Measurements from ENCODE around the gene TSTD2.
A peak's percentile ranks its signal among the peaks of the same experiment; 100 is the strongest.

Gene TSTD2

DNA sequence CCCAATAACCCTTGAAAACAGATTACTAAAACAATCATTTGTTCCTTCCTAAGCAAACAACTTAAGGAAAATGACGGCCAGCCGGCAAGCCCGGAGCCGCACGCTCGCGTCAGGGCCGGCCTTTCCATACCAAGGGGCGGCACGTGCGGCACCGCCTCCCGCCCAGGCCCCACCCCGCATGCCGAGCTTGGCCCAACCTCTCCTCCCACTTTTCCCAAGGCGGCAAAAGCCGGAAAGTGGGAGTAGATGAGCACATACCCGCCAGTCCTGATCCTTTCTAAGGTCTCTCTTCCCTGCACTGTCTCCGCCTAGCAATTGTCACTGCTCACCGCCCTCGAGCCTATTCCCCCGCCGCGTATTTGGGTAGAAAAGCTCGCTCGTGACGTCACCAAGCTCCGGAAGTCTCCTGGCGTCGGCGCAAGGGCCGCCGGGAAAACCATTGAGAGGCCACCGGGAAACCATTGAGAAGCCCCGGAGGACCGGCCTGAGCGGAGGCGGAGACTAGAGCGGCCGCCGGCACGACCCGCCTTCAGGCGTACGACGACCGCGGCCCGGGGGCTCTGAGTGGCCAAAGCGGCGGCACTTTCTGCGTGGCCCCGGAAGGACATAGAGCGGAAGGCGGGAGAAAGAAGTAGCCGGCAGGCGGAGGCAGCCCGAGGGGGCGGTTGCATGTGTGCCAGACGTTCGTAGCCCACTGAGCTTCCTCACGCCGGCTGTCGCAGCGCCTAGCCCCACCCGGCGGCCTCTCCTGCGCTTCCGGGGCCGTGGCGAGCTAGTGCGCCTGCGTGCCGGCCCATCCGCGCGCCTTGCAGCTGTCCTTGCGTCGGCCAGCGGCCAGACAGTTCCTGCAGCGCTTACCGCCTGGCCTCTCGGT, at the start of gene TSTD2, which contains the start of gene NCBP1:
TSS of gene TSTD2 (minus strand) at position 384 of the 874 bp plus-strand sequence. CDS start 5,806 bp downstream, outside the sequence.
TSS of gene NCBP1 (plus strand) at position 837 of the 874 bp plus-strand sequence. CDS start 61 bp downstream, outside the sequence.
- peak; percentile 95 for DNase-seq

DNA sequence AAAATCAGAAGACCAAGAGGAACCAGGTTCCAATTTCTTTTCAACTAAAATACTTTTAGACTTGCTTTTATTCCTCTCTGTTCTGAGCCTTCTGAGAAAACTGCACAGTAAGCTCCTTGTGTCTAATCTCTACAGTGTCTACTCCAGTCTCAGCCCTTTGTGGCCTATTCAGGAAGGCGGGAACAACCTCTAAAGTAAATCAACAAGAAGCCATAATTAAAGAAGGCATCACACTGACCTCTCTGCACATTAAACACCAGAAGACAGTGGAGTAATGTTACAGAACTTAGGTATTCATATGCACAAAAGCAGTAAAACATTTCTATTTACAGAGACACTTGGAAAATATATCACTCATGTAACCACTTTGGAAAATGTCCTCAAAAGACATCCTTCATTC, 49.1 kb upstream of the TSTD2 start:
- DNase-seq = no peak

DNA sequence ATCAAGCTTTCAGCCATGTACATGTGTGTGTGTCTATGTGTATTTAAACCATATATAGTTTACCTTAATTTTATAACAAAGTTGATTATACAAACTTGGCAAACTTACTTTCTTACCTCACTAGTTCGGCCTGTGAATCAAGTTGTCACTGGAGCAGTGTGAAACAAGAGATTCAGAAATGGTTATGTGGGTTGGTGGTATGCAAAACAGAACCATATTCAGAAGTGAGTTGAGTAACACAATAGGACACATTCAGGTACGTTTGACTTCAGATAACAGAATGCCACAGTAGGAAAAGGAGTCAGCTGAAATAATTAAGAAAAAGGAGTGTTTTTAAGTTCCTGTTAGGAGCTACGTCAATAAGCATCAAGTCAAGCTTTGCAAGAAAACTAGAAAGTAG, 42.5 kb upstream of the TSTD2 start:
- DNase-seq = no peak

DNA sequence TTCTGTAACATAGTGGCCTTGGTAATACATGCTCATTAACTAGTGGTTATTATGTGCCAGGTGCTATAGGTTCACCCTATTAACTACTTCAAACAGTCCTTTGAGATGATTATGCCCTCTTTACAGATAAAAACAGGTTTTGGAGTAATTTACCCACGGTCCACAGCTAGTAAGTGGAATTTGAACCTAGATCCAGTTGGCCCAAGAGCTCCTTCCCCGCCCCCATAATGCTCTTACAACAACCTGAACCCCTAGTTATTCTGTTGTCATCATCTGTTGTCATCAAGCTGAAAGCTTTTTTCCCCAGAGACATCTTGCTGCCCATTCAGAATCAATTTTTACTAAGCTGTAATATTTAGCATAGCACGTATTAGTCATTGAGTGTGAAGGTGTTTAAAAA, 40.8 kb upstream of the TSTD2 start:
- DNase-seq = no peak

DNA sequence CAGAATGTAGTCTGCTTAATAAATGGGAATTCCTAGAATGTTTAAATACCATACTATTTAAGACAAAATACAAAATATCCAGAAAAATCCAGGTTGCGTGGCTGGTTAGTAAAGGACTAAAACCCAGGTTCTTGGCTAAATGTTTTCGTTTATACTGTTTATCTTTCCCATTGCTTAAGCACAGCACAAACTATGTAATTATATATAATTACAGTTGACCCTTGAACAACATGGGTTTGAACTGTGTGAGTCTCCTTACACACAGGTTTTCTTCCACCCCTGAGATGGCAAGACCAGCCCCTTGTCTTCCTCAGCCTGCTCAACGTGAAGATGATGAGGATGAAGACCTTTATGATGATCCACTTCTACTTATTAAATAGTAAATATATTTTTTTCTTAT, 39.2 kb upstream of the TSTD2 start:
- DNase-seq = no peak

DNA sequence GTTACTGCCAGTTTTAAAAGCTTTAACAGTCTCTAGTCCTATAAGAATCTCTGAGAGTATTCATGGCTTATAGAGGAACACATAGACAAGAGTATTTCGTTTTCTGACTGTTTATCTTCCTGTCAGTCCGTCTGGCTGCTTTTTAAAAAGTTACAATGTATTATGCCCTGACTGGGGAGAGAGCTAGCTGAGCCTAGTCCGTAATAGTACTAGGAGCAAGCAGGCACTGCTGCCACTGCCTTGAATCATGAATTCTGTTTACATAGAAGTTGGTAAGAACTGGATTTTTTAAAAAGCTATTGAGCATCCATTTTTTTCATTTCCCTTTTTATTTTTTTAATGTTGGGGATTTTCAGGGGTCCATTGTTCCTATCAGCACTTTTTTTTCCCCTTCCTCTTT, 37.4 kb upstream of the TSTD2 start:
- no peak for DNase-seq

DNA sequence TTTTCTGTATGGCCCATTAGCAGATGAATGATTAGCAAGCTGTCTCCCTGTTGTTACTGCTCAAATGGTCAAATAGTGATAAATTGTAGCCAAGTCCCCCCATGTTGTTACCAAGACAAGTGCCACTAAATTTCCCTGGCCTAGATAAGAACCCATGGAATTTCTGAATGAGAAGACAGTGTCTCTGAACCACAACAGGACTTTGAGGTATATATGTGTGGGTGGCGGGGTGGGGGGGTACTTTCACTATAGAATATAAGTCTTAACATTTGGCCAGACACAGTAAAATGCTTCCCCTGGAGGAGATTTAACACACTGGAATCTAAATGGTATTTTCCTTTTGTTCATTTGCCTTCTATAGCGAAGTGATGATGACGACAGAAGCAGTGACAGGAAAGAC, 35.3 kb upstream of the TSTD2 start:
- no peak for DNase-seq

DNA sequence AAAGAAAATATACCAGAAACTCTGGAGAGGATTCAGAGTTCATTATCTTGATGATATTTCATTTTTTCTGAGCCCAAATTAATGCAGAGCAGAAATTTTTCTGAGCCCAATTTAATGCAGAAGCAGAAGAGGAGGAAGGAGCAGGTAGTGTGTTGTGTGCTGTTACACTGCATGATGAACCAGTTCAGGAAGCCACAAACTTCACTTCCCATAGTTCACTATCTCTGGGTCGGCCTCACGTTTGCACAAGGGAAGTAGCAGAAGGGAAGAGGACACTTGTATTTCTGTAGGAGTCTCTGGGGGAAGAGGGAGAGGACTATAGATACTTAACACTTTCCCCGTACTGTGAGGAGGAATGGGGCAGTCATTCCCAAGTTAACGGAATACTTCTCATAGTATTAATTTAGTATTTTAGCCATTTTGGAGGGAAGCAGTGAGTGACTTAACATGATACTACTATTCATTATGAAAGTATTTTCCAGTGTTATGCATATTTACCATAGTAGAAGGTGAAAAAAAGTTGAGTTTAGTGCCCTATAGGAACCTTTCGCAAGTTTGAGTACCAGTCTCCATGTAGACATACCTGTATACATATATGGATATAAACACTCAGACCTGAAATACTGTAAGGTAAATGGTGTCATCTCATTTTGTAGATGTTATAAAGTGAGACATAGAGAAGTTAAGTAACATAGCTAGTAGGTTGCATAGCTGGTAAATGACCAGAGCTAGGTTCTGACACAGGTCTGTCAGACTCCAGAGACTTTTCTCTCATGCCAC, 33.9 kb upstream of the TSTD2 start:
- no peak for DNase-seq

DNA sequence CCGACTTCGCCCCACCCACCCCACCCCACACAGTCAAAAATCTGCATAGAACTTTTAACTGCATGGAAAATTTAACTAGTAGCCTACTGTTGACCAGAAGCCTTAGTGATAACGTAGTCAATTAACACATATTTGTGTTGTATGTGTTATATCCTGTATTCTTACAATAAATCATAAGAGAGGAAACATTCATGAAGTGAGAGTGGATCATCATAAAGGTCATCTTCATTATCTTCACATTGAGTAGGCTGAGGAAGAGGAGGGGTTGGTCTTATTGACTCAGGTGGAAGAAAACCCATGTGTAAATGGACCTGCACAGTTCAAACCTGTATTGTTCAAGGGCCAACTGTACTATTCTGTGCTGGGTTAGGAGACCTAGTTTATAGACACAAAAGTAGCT, 32.6 kb upstream of the TSTD2 start:
- no peak for DNase-seq

DNA sequence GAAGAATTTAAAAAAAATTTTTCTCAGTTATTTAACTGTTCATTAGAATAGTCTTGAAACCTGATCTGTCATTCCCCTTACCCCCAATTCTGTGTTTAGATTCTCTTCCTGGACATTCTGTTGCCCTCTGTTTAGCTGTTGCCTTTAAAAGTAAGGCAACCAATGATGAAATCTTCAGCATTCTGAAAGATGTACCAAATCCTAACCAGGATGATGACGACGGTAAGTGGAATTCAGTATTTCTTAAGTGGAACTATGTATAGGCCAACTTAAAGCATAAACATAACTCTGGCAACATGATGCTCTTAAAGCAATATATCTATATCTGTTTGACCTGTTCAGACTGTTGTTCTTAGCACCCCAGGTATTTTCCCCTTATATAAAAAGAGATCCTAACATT, 27.7 kb upstream of the TSTD2 start:
- no peak for DNase-seq

DNA sequence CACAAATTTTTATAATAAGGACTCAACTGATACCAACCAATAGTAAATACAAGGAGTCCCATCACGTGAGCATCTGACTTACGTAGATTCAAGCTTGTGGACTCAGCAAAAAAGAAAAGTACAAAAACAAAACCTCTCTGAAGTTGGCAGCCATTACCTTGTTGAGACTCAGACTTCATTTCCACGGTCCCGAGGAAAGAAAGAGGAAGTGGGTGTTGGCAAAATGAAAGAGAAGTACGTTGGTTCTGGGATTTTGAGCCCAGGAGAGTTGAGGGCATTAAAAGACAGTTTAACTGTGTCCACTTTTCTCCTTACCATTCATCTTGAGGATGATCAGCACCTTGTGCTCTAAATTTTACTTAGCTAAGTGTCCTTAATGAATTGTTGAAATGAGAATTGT, 27.2 kb upstream of the TSTD2 start:
- DNase-seq = no peak

DNA sequence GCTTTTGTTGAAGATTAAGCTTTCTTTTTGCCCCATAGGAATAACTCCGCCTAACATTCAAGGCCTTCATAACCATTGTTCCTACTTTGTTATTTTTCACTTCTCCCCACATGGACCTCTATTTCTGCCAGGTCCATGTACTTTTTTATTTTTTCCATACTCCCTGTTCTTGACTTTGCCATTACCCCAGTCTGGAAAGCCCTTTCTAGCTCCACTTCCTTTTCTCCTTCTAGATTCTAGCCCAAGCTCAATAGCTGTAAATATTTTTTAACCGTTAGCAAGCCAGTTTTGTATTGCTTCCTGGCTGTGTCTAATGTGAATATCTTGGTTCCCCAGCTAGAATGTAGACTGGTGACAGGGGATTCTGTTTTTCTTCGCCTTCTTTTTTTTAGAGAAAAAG, 26.6 kb upstream of the TSTD2 start:
- no peak for DNase-seq

DNA sequence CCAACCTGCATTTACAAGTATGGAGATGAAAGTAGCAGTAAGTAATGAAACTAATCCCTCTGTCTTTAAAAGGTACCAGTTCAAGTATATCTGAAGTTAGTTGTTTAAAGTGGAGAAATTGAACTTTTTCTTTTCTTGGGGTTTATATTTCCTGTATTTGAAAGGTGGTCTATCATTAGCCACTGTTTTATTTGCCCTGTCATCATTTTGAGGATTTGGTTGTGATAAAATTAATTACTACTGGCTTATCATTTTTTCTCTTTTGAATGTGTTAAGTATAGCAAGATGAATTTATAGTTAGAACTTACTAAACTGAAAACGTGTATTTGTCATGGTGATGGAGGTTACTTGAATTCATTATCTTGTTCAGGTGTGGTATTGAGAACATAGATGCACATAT, 25.5 kb upstream of the TSTD2 start:
- DNase-seq = no peak

DNA sequence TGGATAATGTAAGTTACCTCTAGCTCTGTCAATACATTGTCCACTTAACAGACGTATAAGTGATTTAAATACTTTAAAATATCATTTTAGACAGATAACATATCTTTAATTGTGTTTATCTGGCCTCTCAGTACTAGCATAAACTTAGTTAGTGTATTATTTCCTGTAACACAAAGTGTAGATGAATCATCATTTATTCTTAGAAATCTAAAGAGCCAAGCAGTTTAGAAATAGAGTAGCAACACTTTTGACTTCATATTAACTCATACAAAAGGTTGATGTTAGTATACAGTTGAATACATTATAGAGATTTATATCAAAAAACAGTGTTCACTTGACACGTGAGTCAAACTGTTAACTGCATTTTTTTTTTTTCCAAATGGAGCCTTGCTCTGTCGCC, 18.5 kb upstream of the TSTD2 start:
- DNase-seq = no peak

DNA sequence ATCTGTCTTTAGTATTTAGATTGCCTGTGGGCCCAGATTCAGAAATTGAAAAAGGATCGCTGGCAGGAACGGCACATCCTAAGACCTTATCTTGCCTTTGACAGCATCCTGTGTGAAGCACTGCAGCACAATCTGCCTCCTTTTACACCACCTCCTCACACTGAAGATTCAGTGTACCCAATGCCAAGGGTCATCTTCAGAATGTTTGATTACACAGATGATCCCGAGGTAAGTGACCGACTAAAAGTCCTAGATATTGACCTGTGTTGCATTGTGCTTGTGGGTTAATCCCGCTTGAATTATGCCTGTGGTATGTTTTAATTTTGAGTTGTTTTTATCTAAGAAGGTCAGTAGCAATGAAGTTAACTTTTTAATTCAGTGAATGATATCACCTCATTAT, 14.8 kb upstream of the TSTD2 start:
- no peak for DNase-seq

DNA sequence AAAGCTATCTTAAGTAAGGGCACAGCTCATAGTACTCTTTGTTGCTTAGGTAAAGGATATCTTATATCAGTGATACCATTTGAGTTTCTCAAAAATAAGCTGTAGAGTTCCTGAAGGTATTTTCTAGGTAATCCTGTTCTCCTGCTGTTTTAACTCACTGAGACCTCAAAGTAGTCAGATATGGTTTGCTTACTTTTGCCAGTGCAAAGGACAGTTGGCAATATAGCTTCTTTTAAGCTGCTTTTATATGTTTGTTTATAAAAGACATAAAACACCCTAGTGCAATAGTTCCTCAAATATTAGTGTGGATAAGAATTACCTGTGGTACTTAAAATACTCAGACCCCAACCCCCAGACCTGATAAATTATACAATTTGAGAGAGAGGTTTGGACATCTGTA, 12.6 kb upstream of the TSTD2 start:
- DNase-seq = no peak

DNA sequence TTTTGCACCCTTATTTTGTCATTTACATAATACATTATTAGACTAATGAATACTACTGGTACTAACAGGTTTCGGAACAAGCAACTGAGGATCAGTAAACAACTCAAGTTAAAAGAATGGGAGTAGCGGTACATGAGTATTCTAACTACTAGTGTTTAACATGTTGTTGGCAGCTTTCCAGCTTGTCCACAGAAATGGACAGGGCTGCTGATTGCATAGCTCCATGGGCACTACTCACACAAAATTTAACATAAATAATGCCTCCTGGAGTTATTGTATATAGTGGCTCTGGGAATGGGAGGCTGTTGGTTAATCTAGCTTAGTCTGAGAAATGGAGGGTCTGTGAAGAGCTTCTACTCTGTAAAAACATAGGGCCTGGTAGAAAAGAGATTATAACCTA, 7.2 kb upstream of the TSTD2 start:
- DNase-seq = no peak

DNA sequence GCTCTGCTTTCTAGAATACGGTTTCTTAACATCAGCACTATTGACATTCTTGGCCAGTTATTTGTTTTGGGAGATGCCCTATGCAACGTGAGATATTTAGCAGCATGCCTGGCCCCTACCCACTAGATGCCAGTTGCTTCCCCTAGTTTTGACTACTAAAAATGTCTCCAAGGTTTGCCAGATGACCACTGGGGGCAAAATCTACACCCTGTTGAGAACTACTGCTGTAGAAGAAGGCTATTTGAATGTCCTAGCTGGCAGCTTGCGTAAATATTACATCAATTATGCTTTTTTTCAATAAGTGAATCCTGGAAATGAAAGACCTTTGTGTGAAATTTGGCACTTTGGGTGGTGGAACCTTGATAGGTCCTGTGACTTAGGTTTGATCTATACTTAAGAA, 5.5 kb upstream of the TSTD2 start:
- no peak for DNase-seq

DNA sequence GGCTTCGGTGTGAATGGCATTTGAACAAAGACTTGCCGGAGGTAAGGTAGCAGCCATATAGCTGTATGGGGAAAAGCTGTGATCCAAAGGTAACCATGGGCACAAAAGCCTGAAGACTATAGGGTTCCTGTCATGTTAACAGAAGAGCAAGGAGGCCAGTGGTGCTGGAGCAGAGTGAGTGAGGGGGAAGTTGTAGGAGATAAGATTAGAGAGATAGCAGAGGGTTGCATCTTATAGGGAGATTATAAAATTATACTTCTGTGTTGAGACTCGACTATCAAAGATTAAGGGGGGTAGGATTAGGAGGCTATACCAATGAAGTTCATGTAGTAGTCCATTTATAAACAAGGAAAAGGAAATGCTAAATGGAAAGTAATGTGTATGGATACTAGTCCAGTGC, 3.7 kb upstream of the TSTD2 start:
- DNase-seq = no peak

DNA sequence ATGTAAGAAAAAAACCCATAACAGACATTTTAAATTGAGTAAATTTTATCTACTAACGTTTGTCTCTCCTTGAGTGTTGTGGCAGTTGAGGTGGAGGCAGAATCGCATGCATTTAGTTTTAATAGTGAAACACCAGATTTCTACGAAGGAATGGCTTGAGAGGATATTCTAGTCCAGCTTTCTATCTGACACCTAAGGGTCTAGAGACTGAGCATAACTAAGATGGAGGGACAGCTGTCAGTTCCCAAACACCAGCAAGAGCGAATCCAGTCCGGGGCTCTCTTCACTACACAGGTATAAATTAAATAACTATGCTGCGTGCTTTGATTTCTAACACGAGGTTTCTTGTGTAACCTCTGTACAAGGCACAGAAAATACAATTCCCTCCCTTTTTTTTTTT, 1.9 kb upstream of the TSTD2 start:
- DNase-seq = no peak

DNA sequence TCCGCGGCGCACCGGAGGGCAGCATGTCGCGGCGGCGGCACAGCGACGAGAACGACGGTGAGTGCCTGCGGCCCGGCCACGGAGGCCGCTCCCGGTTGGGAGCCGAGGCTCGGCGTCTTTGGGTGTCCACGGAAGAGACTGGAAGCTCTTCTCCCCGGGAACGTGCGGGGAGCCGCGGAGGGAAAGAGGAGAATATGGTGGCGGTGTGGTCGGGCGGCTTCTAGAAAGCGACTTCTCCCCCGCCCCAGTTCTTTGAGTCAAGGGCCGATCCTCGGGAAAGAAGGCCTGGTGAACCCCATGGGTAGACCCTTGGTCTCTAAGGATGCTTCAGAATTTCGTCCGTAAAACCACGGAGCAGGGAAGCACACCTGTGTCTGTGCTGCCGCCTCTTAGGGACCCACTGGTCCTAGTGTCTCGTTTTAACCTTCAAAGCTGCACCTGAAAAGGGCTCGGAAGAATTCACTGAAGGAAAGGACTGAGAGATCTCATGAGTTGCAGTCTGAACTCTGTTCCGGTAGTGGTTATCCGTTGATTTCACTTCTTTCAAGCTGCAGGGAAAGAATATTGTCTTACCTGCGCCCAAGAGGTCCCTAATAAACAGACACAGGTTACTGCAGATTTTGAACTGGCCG, 807 bp upstream of the TSTD2 start:
- DNase-seq = no peak

DNA sequence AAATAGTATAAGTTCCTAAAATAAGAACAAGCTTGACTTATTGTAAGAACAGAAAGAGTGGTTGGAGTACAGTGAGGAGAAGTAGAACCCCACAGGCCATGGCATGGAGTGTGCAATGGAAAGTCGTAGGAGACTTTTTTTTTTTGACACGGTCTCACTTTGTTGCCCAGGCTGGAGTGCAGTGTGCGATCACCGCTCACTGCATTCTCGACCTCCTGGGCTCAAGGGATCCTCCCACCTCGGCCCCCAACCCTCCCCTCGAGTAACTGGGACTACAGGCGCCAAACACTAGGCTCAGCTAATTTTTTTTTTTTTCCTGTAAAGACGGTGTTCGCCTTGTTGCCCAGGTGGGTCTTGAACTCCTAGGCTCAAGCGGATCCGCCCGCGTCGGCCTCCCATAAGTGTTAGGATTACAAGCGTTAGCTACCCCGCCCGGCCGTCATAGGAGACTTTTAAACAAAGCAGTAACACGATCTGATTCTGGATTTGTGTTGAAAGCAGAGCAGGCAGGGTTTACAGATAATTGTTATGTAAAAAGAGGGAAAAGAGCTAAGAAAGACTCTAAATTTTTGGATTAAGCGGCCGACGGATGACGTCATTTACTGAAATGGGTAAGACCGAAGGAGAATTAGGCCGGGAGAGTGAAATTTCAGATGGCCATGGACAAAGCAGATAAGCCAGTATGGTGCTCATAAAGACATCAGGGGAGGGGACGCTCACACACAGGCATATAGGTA, 752 bp downstream of the TSTD2 start:
- DNase-seq = peak; percentile 10

DNA sequence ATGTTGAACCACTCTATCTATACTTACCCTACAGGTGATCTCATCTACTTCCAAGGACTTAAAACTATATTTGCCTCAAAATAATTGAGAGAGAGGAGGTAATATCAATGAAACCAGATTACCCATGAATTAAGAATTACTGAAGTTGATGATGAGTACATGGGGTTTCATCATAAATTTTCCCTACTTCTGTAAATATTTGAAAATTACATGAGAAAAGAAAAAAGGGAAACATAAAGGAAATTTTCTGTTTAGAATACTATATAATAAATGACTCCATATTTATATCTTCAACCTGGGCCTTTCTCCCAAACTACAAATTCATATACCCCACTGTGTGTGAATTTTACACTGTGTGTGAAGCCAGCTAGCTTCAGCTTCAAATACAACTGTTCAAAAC, 2.6 kb downstream of the TSTD2 start:
- no peak for DNase-seq
